HEK293 (cell line): ENCODE measurements around the gene CCDC152.
"Not testable (repeated sequence)": the region's sequence is repeated elsewhere in the genome, so short reads cannot be mapped to it uniquely, and the experiment has no call there.

Experiments
- CTCF ChIA-PET: fragments of 350-600 bp; formaldehyde crosslinking; extraction: SDS; loops from one replicate; lab custom pipeline; 2021; ENCODE audit warnings: antibody characterized with exemption; lab: Yijun Ruan, JAX
- POLR2A ChIA-PET: fragments of 300-600 bp; formaldehyde crosslinking; extraction: SDS; loops from one replicate; lab custom pipeline; 2020; ENCODE audit warnings: antibody characterized with exemption, inconsistent platforms; lab: Yijun Ruan, JAX
- H3K27ac ChIP-seq: fragments of 200-500 bp; sonication (Bioruptor generic); 2 replicates; pipeline ENCODE4 v1.5.1; 2014; ENCODE audit warnings: low read depth, low read length, control low read depth, inconsistent platforms; ENCODE audit errors: extremely low read depth
- H3K36me3 ChIP-seq, 2 experiments: fragments of 200-500 bp in 1 of 2; sonication (Bioruptor generic) in 1 of 2; 1 replicate in 1 of 2; 2 replicates in 1 of 2; pipeline ENCODE4 v1.5.1; 2014 to 2017; ENCODE audit warnings: inconsistent platforms in 2 of 2, low read length in 2 of 2; ENCODE audit not compliant: control insufficient read depth in 2 of 2, insufficient read depth in 1 of 2
- H3K4me1 ChIP-seq: fragments of 200-500 bp; sonication (Bioruptor generic); 2 replicates; pipeline ENCODE4 v1.5.1; 2014; ENCODE audit warnings: mild to moderate bottlenecking, low read length, inconsistent platforms; ENCODE audit not compliant: control insufficient read depth, insufficient read depth
- H3K4me3 ChIP-seq: 2 replicates; pipeline ENCODE4 v1.5.1; 2011; ENCODE audit warnings: low read depth, mild to moderate bottlenecking, control low read depth, low read length, moderate library complexity
- H3K9me3 ChIP-seq: fragments of 200-500 bp; sonication (Bioruptor generic); 2 replicates; pipeline ENCODE4 v1.5.1; 2014; ENCODE audit warnings: low read depth, low read length, inconsistent platforms; ENCODE audit not compliant: control insufficient read depth, insufficient read depth
- KLF10 ChIP-seq: fragments of 450-650 bp; IDR thresholded peaks from 2 replicates; pipeline ENCODE4 v1.5.1; 2018; ENCODE audit warnings: missing biosample characterization, mild to moderate bottlenecking, missing genetic modification characterization
- SP7 ChIP-seq: fragments of 450-650 bp; formaldehyde crosslinking; IDR thresholded peaks from 2 replicates; pipeline ENCODE4 v1.5.1; 2016; ENCODE audit warnings: missing biosample characterization, missing genetic modification characterization
- WT1 ChIP-seq: fragments of 450-650 bp; formaldehyde crosslinking; IDR thresholded peaks from 2 replicates; pipeline ENCODE4 v1.5.1; 2016; ENCODE audit warnings: missing biosample characterization, missing genetic modification characterization
- ZNF140 ChIP-seq: fragments of 450-650 bp; formaldehyde crosslinking; IDR thresholded peaks from 2 replicates; pipeline ENCODE4 v1.5.1; 2016; ENCODE audit warnings: missing biosample characterization, missing genetic modification characterization
- ZNF146 ChIP-seq: fragments of 450-650 bp; formaldehyde crosslinking; IDR thresholded peaks from 2 replicates; pipeline ENCODE4 v1.5.1; 2016; ENCODE audit warnings: missing biosample characterization, missing genetic modification characterization
- ZNF16 ChIP-seq: fragments of 450-650 bp; formaldehyde crosslinking; IDR thresholded peaks from 2 replicates; pipeline ENCODE4 v1.5.1; 2016; ENCODE audit warnings: low read depth, missing biosample characterization, missing genetic modification characterization
- ZNF184 ChIP-seq: fragments of 450-650 bp; IDR thresholded peaks from 2 replicates; pipeline ENCODE4 v1.5.1; 2018; ENCODE audit warnings: missing biosample characterization, mild to moderate bottlenecking, missing genetic modification characterization
- ZNF221 ChIP-seq: fragments of 450-650 bp; formaldehyde crosslinking; IDR thresholded peaks from 2 replicates; pipeline ENCODE4 v1.5.1; 2017; ENCODE audit warnings: missing biosample characterization, missing genetic modification characterization, borderline replicate concordance
- ZNF248 ChIP-seq: fragments of 450-650 bp; formaldehyde crosslinking; IDR thresholded peaks from 2 replicates; pipeline ENCODE4 v1.5.1; 2017; ENCODE audit warnings: missing biosample characterization, missing genetic modification characterization
- ZNF292 ChIP-seq: fragments of 450-650 bp; formaldehyde crosslinking; IDR thresholded peaks from 2 replicates; pipeline ENCODE4 v1.5.1; 2016; ENCODE audit warnings: low read depth, missing biosample characterization, missing genetic modification characterization, borderline replicate concordance
- ZNF423 ChIP-seq: fragments of 450-650 bp; formaldehyde crosslinking; IDR thresholded peaks from 2 replicates; pipeline ENCODE4 v1.5.1; 2016; ENCODE audit warnings: missing biosample characterization, missing genetic modification characterization
- ZNF433 ChIP-seq: fragments of 450-650 bp; formaldehyde crosslinking; IDR thresholded peaks from 2 replicates; pipeline ENCODE4 v1.5.1; 2016; ENCODE audit warnings: missing biosample characterization, missing genetic modification characterization, low read depth
- ZNF530 ChIP-seq: fragments of 450-650 bp; formaldehyde crosslinking; IDR thresholded peaks from 2 replicates; pipeline ENCODE4 v1.5.1; 2016; ENCODE audit warnings: low read depth, missing biosample characterization, missing genetic modification characterization
- ZNF571 ChIP-seq: fragments of 450-650 bp; formaldehyde crosslinking; IDR thresholded peaks from 2 replicates; pipeline ENCODE4 v1.5.0; 2017; ENCODE audit warnings: missing biosample characterization, missing genetic modification characterization
- ZNF580 ChIP-seq: fragments of 450-650 bp; formaldehyde crosslinking; IDR thresholded peaks from 2 replicates; pipeline ENCODE4 v1.5.1; 2016; ENCODE audit warnings: missing biosample characterization, missing genetic modification characterization
- ZNF596 ChIP-seq: fragments of 450-650 bp; IDR thresholded peaks from 2 replicates; pipeline ENCODE4 v1.5.0; 2018; ENCODE audit warnings: missing biosample characterization, mild to moderate bottlenecking, missing genetic modification characterization, moderate library complexity
- ZNF624 ChIP-seq: fragments of 450-650 bp; formaldehyde crosslinking; IDR thresholded peaks from 2 replicates; pipeline ENCODE4 v1.5.1; 2017; ENCODE audit warnings: missing biosample characterization, missing genetic modification characterization
- ZNF629 ChIP-seq: fragments of 450-650 bp; formaldehyde crosslinking; IDR thresholded peaks from 2 replicates; pipeline ENCODE4 v1.5.1; 2017; ENCODE audit warnings: missing biosample characterization, missing genetic modification characterization
- ZNF645 ChIP-seq: fragments of 450-650 bp; formaldehyde crosslinking; IDR thresholded peaks from 2 replicates; pipeline ENCODE4; 2016; ENCODE audit warnings: missing biosample characterization, missing genetic modification characterization
- ZNF785 ChIP-seq: fragments of 450-650 bp; formaldehyde crosslinking; IDR thresholded peaks from 2 replicates; pipeline ENCODE4 v1.5.1; 2016; ENCODE audit warnings: missing biosample characterization, missing genetic modification characterization
- ZNF843 ChIP-seq: fragments of 450-650 bp; formaldehyde crosslinking; IDR thresholded peaks from 2 replicates; pipeline ENCODE4 v1.5.1; 2016; ENCODE audit warnings: missing biosample characterization, missing genetic modification characterization

Gene CCDC152

GRCh38 chr5:42843675-42844292 lies 87.2 kb downstream of the CCDC152 start:
- POLR2A ChIA-PET, result no interaction called here
- Histone ChIP-seq H3K4me1 (0 out of 2 replicates have a peak, but pooled peaks cover 2% of the 10 kb centered on the region), H3K4me3 (no peak overlapping the region), H3K27ac (no peak overlapping the region), H3K9me3 (no peaks in the 10 kb centered on the region), H3K36me3 (no peaks in the 10 kb centered on the region)
- CTCF ChIA-PET, result interaction anchor here (0.6 kb wide), 1 partner anchor 1568 kb away, joined by 4 read pairs; no protein-coding TSS in a partner anchor
- no peak for TF ChIP-seq ZNF624 (tag by site-specific recombination)
- TF ChIP-seq ZNF843 (tag by site-specific recombination), result no peak
- no peak for TF ChIP-seq ZNF16 (tag by site-specific recombination)
- no peak for TF ChIP-seq ZNF571 (tag by site-specific recombination)
- TF ChIP-seq ZNF292, result no peak
- TF ChIP-seq ZNF423, result no peak
- no peak for TF ChIP-seq ZNF645 (tag by site-specific recombination)
- no peak for TF ChIP-seq ZNF785 (tag by site-specific recombination)
- TF ChIP-seq ZNF433 (tag by site-specific recombination), result no peak
- TF ChIP-seq ZNF184, result no peak
- TF ChIP-seq ZNF629, result no peak
- TF ChIP-seq ZNF221 (tag by site-specific recombination), result no peak

GRCh38 chr5:42844408-42844807 lies 87.8 kb downstream of the CCDC152 start:
- H3K9me3 ChIP-seq, POLR2A ChIA-PET, H3K27ac ChIP-seq, H3K36me3 ChIP-seq, H3K4me3 ChIP-seq, H3K4me1 ChIP-seq: not testable (repeated sequence)
- TF ChIP-seq ZNF146 (tag by site-specific recombination), result peak; percentile 75
- TF ChIP-seq ZNF580 (tag by site-specific recombination), result peak; percentile 39; the same call in 1 of the 2 replicates
- CTCF ChIA-PET, result interaction anchor here (0.6 kb wide), 1 partner anchor 1569 kb away, joined by 4 read pairs; no protein-coding TSS in a partner anchor

- TF ChIP-seq ZNF530 (tag by site-specific recombination), result no peak
- no peak for TF ChIP-seq WT1 (tag by site-specific recombination)
- no peak for TF ChIP-seq KLF10 (tag by site-specific recombination)
- no peak for TF ChIP-seq ZNF140
- no peak for TF ChIP-seq ZNF596 (tag by site-specific recombination)
- TF ChIP-seq ZNF248, result no peak
- no peak for TF ChIP-seq SP7 (tag by site-specific recombination)
- Histone ChIP-seq H3K4me1 (peaks cover 8% of the 10 kb centered on the region; the same call in 1 of the 2 replicates), H3K9me3 (no peaks in the 10 kb centered on the region), H3K4me3 (no peak overlapping the region), H3K27ac (no peak overlapping the region), H3K36me3 (no peaks in the 10 kb centered on the region)
- CTCF ChIA-PET, result interaction anchor here (1.2 kb wide), 1 partner anchor 23 kb away, joined by 3 read pairs; no protein-coding TSS in a partner anchor
- POLR2A ChIA-PET, result no interaction called here
Observed at GRCh38 chr5:42848545-42848944, 91.9 kb downstream of the CCDC152 start.
